IMR-90 (cell line): Measurements from ENCODE around the gene KLRF2. TPM values are rescaled to one million over a fixed set of nuclear protein-coding genes. Genes with fewer than 3 reads are reported as not detected.

Source experiments
- ATAC-seq: fragments of 200-7000 bp; cut with Tn5 transposase; 2 replicates; pipeline ENCODE4 v1.9.1; 2020; ENCODE audit warnings: low read depth, mild to moderate bottlenecking, moderate library complexity
- BruUV-seq: library from RNA; stranded (reverse); fragments of 400-500 nt; replicated peaks from 2 replicates; lab custom pipeline; 2021; lab: Mats Ljungman, UMichigan
- CTCF ChIA-PET: fragments of 300-600 bp; formaldehyde crosslinking; extraction: SDS; loops from one replicate; lab custom pipeline; 2021; ENCODE audit warnings: antibody characterized with exemption; lab: Yijun Ruan, JAX
- POLR2A ChIA-PET: fragments of 300-600 bp; sonication (Branson Sonifier 250); formaldehyde crosslinking; loops from one replicate; lab custom pipeline; 2022; ENCODE audit warnings: antibody characterized with exemption; ENCODE audit not compliant: unreplicated experiment; lab: Charles Lee
- DNase-seq: peaks from one replicate; pipeline ENCODE4 v3.0.0; 2013
- H2AFZ ChIP-seq: replicated peaks from 2 replicates; pipeline ENCODE3; 2013; ENCODE audit warnings: low read length, mild to moderate bottlenecking; ENCODE audit not compliant: poor library complexity
- H2AK5ac ChIP-seq: 2 replicates; pipeline ENCODE4 v1.6.1; 2013; ENCODE audit warnings: low read depth, low read length, inconsistent platforms
- H2AK9ac ChIP-seq: replicated peaks from 2 replicates; pipeline ENCODE3; 2013; ENCODE audit warnings: mild to moderate bottlenecking, low read depth, low read length, moderate library complexity; ENCODE audit not compliant: poor library complexity
- H2BK120ac ChIP-seq: 2 replicates; pipeline ENCODE4 v1.6.1; 2013; ENCODE audit warnings: low read depth, low read length, inconsistent platforms
- H2BK15ac ChIP-seq: 3 replicates; pipeline ENCODE4 v1.6.1; 2013; ENCODE audit warnings: low read depth, low read length, inconsistent platforms
- H2BK20ac ChIP-seq: 2 replicates; pipeline ENCODE4 v1.6.1; 2013; ENCODE audit warnings: low read depth, mild to moderate bottlenecking, inconsistent platforms, low read length, moderate library complexity
- H2BK5ac ChIP-seq: 2 replicates; pipeline ENCODE4 v1.6.1; 2013; ENCODE audit warnings: mild to moderate bottlenecking, low read depth, low read length, inconsistent platforms; ENCODE audit not compliant: poor library complexity, severe bottlenecking
- H3K14ac ChIP-seq: replicated peaks from 2 replicates; pipeline ENCODE4 v1.6.1; 2013; ENCODE audit warnings: low read depth, low read length, inconsistent platforms
- H3K18ac ChIP-seq: 2 replicates; pipeline ENCODE4 v1.6.1; 2013; ENCODE audit warnings: low read depth, low read length, control low read depth
- H3K23ac ChIP-seq: 2 replicates; pipeline ENCODE4 v1.6.1; 2013; ENCODE audit warnings: low read depth, low read length, inconsistent platforms
- H3K27ac ChIP-seq: 2 replicates; pipeline ENCODE4 v1.5.1; 2013; ENCODE audit warnings: mild to moderate bottlenecking, control low read depth, low read length; ENCODE audit not compliant: insufficient read depth
- H3K27me3 ChIP-seq: 2 replicates; pipeline ENCODE4 v1.6.1; 2013; ENCODE audit warnings: low read length; ENCODE audit not compliant: control insufficient read depth, insufficient read depth
- H3K36me3 ChIP-seq: 2 replicates; pipeline ENCODE4 v1.6.1; 2013; ENCODE audit warnings: low read length, mixed read lengths; ENCODE audit not compliant: control insufficient read depth, insufficient read depth
- H3K4ac ChIP-seq: 2 replicates; pipeline ENCODE4 v1.6.1; 2013; ENCODE audit warnings: low read depth, low read length, inconsistent platforms
- H3K4me1 ChIP-seq: 2 replicates; pipeline ENCODE4 v1.6.1; 2013; ENCODE audit warnings: low read length, mixed read lengths; ENCODE audit not compliant: control insufficient read depth, insufficient read depth
- H3K4me2 ChIP-seq: 2 replicates; pipeline ENCODE4 v1.6.1; 2013; ENCODE audit warnings: low read depth, mild to moderate bottlenecking, control low read depth, low read length, moderate library complexity
- H3K4me3 ChIP-seq: 2 replicates; pipeline ENCODE4 v1.5.1; 2013; ENCODE audit warnings: low read depth, mild to moderate bottlenecking, control low read depth, low read length, moderate library complexity; ENCODE audit not compliant: insufficient read depth
- H3K56ac ChIP-seq: 2 replicates; pipeline ENCODE4 v1.6.1; 2013; ENCODE audit warnings: low read length, inconsistent platforms; ENCODE audit not compliant: insufficient read depth; ENCODE audit errors: extremely low read depth
- H3K79me1 ChIP-seq, 2 experiments: 2 replicates each; pipeline ENCODE4 v1.6.1; 2013; ENCODE audit warnings: low read length in 2 of 2, inconsistent platforms in 1 of 2, low read depth in 1 of 2
- H3K9ac ChIP-seq: 2 replicates; pipeline ENCODE4 v1.6.1; 2013; ENCODE audit warnings: low read depth, low read length, control low read depth
- H3K9me1 ChIP-seq: 2 replicates; pipeline ENCODE4 v1.6.1; 2013; ENCODE audit warnings: low read length, inconsistent platforms; ENCODE audit not compliant: insufficient read depth
- H3K9me3 ChIP-seq: 2 replicates; pipeline ENCODE4 v1.6.1; 2013; ENCODE audit warnings: low read length; ENCODE audit not compliant: control insufficient read depth, insufficient read depth
- H4K20me1 ChIP-seq: 2 replicates; pipeline ENCODE4 v1.6.1; 2013; ENCODE audit warnings: low read length, inconsistent platforms; ENCODE audit not compliant: insufficient read depth
- H4K5ac ChIP-seq: 2 replicates; pipeline ENCODE4 v1.6.1; 2013; ENCODE audit warnings: mild to moderate bottlenecking, low read depth, low read length, control low read depth
- H4K8ac ChIP-seq, 2 experiments: 2 replicates each; pipeline ENCODE4 v1.6.1; 2013; ENCODE audit warnings: low read depth in 2 of 2, low read length in 2 of 2, control low read depth in 1 of 2, inconsistent platforms in 1 of 2
- H4K91ac ChIP-seq: 2 replicates; pipeline ENCODE4 v1.6.1; 2013; ENCODE audit warnings: low read depth, low read length, inconsistent platforms; ENCODE audit not compliant: insufficient read depth
- CEBPB ChIP-seq: IDR thresholded peaks from 2 replicates; pipeline ENCODE4 v1.6.1; 2012; ENCODE audit warnings: low read depth, low read length, improper control_type of control experiment
- CHD1 ChIP-seq: IDR thresholded peaks from 2 replicates; pipeline ENCODE4 v1.6.1; 2012; ENCODE audit warnings: low read depth, low read length, improper control_type of control experiment
- ELK1 ChIP-seq: fragments of 150-350 bp; IDR thresholded peaks from 2 replicates; pipeline ENCODE4 v1.6.1; 2016; ENCODE audit warnings: low read depth, mild to moderate bottlenecking, low read length, moderate library complexity, borderline replicate concordance
- FOS ChIP-seq: fragments of 150-350 bp; IDR thresholded peaks from 2 replicates; pipeline ENCODE4 v1.6.1; 2016; ENCODE audit warnings: low read depth, low read length
- MAFK ChIP-seq: IDR thresholded peaks from 2 replicates; pipeline ENCODE4 v1.6.1; 2012; ENCODE audit warnings: low read depth, low read length, improper control_type of control experiment
- MAZ ChIP-seq: IDR thresholded peaks from 2 replicates; pipeline ENCODE4 v1.6.1; 2012; ENCODE audit warnings: low read depth, mild to moderate bottlenecking, low read length, improper control_type of control experiment, moderate library complexity, borderline replicate concordance
- MXI1 ChIP-seq: IDR thresholded peaks from 2 replicates; pipeline ENCODE4 v1.6.1; 2012; ENCODE audit warnings: low read depth, mild to moderate bottlenecking, low read length, moderate library complexity, borderline replicate concordance
- NFE2L2 ChIP-seq: fragments of 150-350 bp; IDR thresholded peaks from 2 replicates; pipeline ENCODE4 v1.6.1; 2016; ENCODE audit warnings: low read depth, mild to moderate bottlenecking, low read length
- POLR2A ChIP-seq: IDR thresholded peaks from 2 replicates; pipeline ENCODE4 v1.6.1; 2012; ENCODE audit warnings: mild to moderate bottlenecking, low read depth, low read length
- RAD21 ChIP-seq: IDR thresholded peaks from 2 replicates; pipeline ENCODE4 v1.6.1; 2012; ENCODE audit warnings: low read length, improper control_type of control experiment
- RCOR1 ChIP-seq: IDR thresholded peaks from 2 replicates; pipeline ENCODE4 v1.6.1; 2012; ENCODE audit warnings: mild to moderate bottlenecking, low read length, improper control_type of control experiment; ENCODE audit not compliant: insufficient replicate concordance
- RFX5 ChIP-seq: IDR thresholded peaks from 2 replicates; pipeline ENCODE4 v1.8.0; 2012; ENCODE audit warnings: low read depth, mild to moderate bottlenecking, low read length, moderate library complexity
- SMC3 ChIP-seq: fragments of 150-350 bp; IDR thresholded peaks from 2 replicates; pipeline ENCODE4 v1.6.1; 2016; ENCODE audit warnings: low read depth, mild to moderate bottlenecking, antibody characterized with exemption, low read length, moderate library complexity
- USF2 ChIP-seq: fragments of 150-350 bp; IDR thresholded peaks from 2 replicates; pipeline ENCODE4 v1.6.1; 2017; ENCODE audit warnings: mild to moderate bottlenecking, antibody characterized with exemption, low read length, low read depth
- WGBS, 2 experiments: methylation state at CpG; one replicate each; pipeline versions ENCODE4 v1.1.5 to v1.1.7; 2013; ENCODE audit warnings: missing lambda C conversion rate in 2 of 2; ENCODE audit not compliant: insufficient read length in 1 of 2; ENCODE audit errors: extremely low coverage in 2 of 2; 5-methylcytosine and 5-hydroxymethylcytosine counted together
- dilution Hi-C: fragments of 300-500 bp; cut with HindIII; formaldehyde crosslinking; loops from one replicate; pipeline ENCODE4 v1.14.3; 2018; ENCODE audit warnings: low sequenced_read_pairs; ENCODE audit not compliant: unreplicated experiment
- in situ Hi-C: fragments of 300-500 bp; cut with MboI; formaldehyde crosslinking; loops from 3 replicates; pipeline ENCODE4 v1.14.3; 2019; ENCODE audit warnings: low sequenced_read_pairs, inconsistent platforms, mixed read lengths
- intact Hi-C: fragments of 100-400 bp; cut with micrococcal nuclease; formaldehyde crosslinking; loops from 2 replicates; pipeline ENCODE4 v1.10.0; 2022
- polyA plus RNA-seq, 3 experiments: library from polyadenylated mRNA; depleted of rRNA; stranded (reverse); fragments of >200 nt; gene quantifications; 2 replicates each; pipeline ENCODE4 v1.2.3, GENCODE V29; 2012; ENCODE audit warnings: low replicate concordance in 1 of 3
- total RNA-seq: library from RNA; depleted of rRNA; stranded (reverse); fragments of >200 nt; gene quantifications from 2 replicates; pipeline ENCODE4 v1.2.3, GENCODE V29; 2012
- TF ChIP-seq, protein P1 (sequence below): conservative IDR thresholded peaks from 2 replicates; pipeline ENCODE4 v1.5.1; 2012; ENCODE audit warnings: mild to moderate bottlenecking, low read depth, low read length, improper control_type of control experiment

Gene KLRF2
- total and polyA plus RNA-seq, 2 of the 4 experiments (the other 2 are of a cell fraction): not detected

GRCh38 chr12:9866860-9867269, 14.4 kb upstream of the KLRF2 start:
- POLR2A ChIA-PET: no interaction called here
- no peak overlapping the region for H3K14ac ChIP-seq
- no peak overlapping the region for H4K5ac ChIP-seq
- BruUV-seq: no TSS peak
- H2AFZ ChIP-seq: no peak overlapping the region
- dilution Hi-C loops: no loop called here
- H2BK15ac ChIP-seq: no peak overlapping the region
- H3K4me3 ChIP-seq: no peak overlapping the region
- H3K27ac ChIP-seq: no peak overlapping the region
- intact Hi-C loops: loop anchor here (5.0 kb wide), 1 partner anchor 345 kb away; the partner anchor contains the start of gene GABARAPL1
- H2BK120ac ChIP-seq: no peak overlapping the region
- no peak overlapping the region for H3K23ac ChIP-seq
- peaks cover 2% of the 10 kb centered on the region; the same call in 1 of the 2 replicates for H3K4me1 ChIP-seq
- ATAC-seq: no peak
- no peak overlapping the region for H2BK20ac ChIP-seq
- in situ Hi-C loops: no loop called here
- no peak overlapping the region for H2AK5ac ChIP-seq
- no peak overlapping the region for H2AK9ac ChIP-seq
- no peak overlapping the region for H3K4me2 ChIP-seq
- H3K9me3 ChIP-seq: no peaks in the 10 kb centered on the region
- H3K18ac ChIP-seq: no peak overlapping the region
- H4K8ac ChIP-seq: no peak overlapping the region
- no peak for DNase-seq
- no peaks in the 10 kb centered on the region for H4K20me1 ChIP-seq
- no peak overlapping the region for H3K56ac ChIP-seq
- H3K9me1 ChIP-seq: no peaks in the 10 kb centered on the region
- CTCF ChIA-PET: interaction anchor here (1.1 kb wide), 1 partner anchor 51 kb away, joined by 3 read pairs; no protein-coding TSS in a partner anchor
- no peak overlapping the region for H4K91ac ChIP-seq
- no peaks in the 10 kb centered on the region for H3K27me3 ChIP-seq
- no peak overlapping the region for H2BK5ac ChIP-seq
- H3K79me1 ChIP-seq: no peaks in the 10 kb centered on the region
- WGBS, 2 experiments: 94% methylated on average over 2 of the region's 4 CpGs; no CpG with 5 or more reads in 1 of the 2 experiments
- H3K9ac ChIP-seq: no peak overlapping the region
- no peaks in the 10 kb centered on the region for H3K36me3 ChIP-seq
- no peak overlapping the region for H3K4ac ChIP-seq
- no peak for TF ChIP-seq NFE2L2
- no peak for TF ChIP-seq MAFK
- no peak for TF ChIP-seq CEBPB
- TF ChIP-seq ELK1: no peak
- TF ChIP-seq MAZ: no peak
- TF ChIP-seq MXI1: no peak
- TF ChIP-seq POLR2A: no peak
- no peak for TF ChIP-seq USF2
- TF ChIP-seq RCOR1: no peak
- TF ChIP-seq, protein P1, sequence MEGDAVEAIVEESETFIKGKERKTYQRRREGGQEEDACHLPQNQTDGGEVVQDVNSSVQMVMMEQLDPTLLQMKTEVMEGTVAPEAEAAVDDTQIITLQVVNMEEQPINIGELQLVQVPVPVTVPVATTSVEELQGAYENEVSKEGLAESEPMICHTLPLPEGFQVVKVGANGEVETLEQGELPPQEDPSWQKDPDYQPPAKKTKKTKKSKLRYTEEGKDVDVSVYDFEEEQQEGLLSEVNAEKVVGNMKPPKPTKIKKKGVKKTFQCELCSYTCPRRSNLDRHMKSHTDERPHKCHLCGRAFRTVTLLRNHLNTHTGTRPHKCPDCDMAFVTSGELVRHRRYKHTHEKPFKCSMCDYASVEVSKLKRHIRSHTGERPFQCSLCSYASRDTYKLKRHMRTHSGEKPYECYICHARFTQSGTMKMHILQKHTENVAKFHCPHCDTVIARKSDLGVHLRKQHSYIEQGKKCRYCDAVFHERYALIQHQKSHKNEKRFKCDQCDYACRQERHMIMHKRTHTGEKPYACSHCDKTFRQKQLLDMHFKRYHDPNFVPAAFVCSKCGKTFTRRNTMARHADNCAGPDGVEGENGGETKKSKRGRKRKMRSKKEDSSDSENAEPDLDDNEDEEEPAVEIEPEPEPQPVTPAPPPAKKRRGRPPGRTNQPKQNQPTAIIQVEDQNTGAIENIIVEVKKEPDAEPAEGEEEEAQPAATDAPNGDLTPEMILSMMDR: no peak
- no peak for TF ChIP-seq FOS
- TF ChIP-seq RFX5: no peak
- TF ChIP-seq SMC3: no peak
- TF ChIP-seq RAD21: no peak
- no peak for TF ChIP-seq CHD1
